Osteoblast (primary cell): Measurements from ENCODE around the gene VPS26C. TPM values are rescaled to one million over a fixed set of nuclear protein-coding genes. Genes with fewer than 3 reads are reported as not detected.
A peak's percentile ranks its signal among the peaks of the same experiment; 100 is the strongest.
"Not testable (repeated sequence)": the region's sequence is repeated elsewhere in the genome, so short reads cannot be mapped to it uniquely, and the experiment has no call there.

Source experiments
- DNase-seq: peaks from one replicate; pipeline ENCODE4 v3.0.0; 2011; ENCODE audit warnings: low spot score, mixed read lengths; ENCODE audit not compliant: insufficient read length; ENCODE audit errors: missing footprints
- H2AFZ ChIP-seq: 2 replicates; pipeline ENCODE4 v1.6.0; 2011; ENCODE audit warnings: mild to moderate bottlenecking, low read length
- H3K27ac ChIP-seq: 2 replicates; pipeline ENCODE4 v1.5.1; 2011; ENCODE audit warnings: mild to moderate bottlenecking, low read depth, low read length, moderate library complexity
- H3K27me3 ChIP-seq: 2 replicates; pipeline ENCODE4 v1.6.0; 2012; ENCODE audit warnings: mild to moderate bottlenecking, control low read depth, inconsistent platforms, low read length, moderate library complexity; ENCODE audit not compliant: insufficient read depth
- H3K36me3 ChIP-seq: 2 replicates; pipeline ENCODE4 v1.5.1; 2011; ENCODE audit warnings: mild to moderate bottlenecking, low read length, control low read depth, moderate library complexity; ENCODE audit not compliant: insufficient read depth
- H3K4me1 ChIP-seq: 2 replicates; pipeline ENCODE4 v1.5.1; 2011; ENCODE audit warnings: mild to moderate bottlenecking, low read length, control low read depth, moderate library complexity; ENCODE audit not compliant: insufficient read depth
- H3K4me2 ChIP-seq: 2 replicates; pipeline ENCODE4 v1.6.0; 2011; ENCODE audit warnings: mild to moderate bottlenecking, low read length; ENCODE audit not compliant: insufficient read depth
- H3K4me3 ChIP-seq: fragments of 200-600 bp; sonication (generic); 3 replicates; pipeline ENCODE4 v1.5.1; 2012; ENCODE audit warnings: mild to moderate bottlenecking, low read length, inconsistent platforms; ENCODE audit not compliant: insufficient read depth
- H3K79me2 ChIP-seq: 2 replicates; pipeline ENCODE4 v1.6.0; 2012; ENCODE audit warnings: mild to moderate bottlenecking, low read length, control low read depth, inconsistent platforms; ENCODE audit not compliant: insufficient read depth
- H3K9me3 ChIP-seq: 2 replicates; pipeline ENCODE4 v1.5.1; 2011; ENCODE audit warnings: low read depth, low read length, control low read depth
- H4K20me1 ChIP-seq: 2 replicates; pipeline ENCODE4 v1.6.0; 2012; ENCODE audit warnings: mild to moderate bottlenecking, low read length, control low read depth; ENCODE audit not compliant: insufficient read depth
- total RNA-seq: library from RNA; depleted of rRNA; stranded (reverse); fragments of >200 nt; gene quantifications from 2 replicates; pipeline ENCODE4 v1.2.3, GENCODE V29; 2012
- TF ChIP-seq, protein P1 (sequence below): IDR thresholded peaks from 2 replicates; pipeline ENCODE4 v1.5.1; 2011; ENCODE audit warnings: mild to moderate bottlenecking, low read depth, low read length, moderate library complexity; ENCODE audit errors: extremely low read depth

Gene VPS26C
- 91.6 and 91.9 TPM in 2 replicates for total RNA-seq

DNA sequence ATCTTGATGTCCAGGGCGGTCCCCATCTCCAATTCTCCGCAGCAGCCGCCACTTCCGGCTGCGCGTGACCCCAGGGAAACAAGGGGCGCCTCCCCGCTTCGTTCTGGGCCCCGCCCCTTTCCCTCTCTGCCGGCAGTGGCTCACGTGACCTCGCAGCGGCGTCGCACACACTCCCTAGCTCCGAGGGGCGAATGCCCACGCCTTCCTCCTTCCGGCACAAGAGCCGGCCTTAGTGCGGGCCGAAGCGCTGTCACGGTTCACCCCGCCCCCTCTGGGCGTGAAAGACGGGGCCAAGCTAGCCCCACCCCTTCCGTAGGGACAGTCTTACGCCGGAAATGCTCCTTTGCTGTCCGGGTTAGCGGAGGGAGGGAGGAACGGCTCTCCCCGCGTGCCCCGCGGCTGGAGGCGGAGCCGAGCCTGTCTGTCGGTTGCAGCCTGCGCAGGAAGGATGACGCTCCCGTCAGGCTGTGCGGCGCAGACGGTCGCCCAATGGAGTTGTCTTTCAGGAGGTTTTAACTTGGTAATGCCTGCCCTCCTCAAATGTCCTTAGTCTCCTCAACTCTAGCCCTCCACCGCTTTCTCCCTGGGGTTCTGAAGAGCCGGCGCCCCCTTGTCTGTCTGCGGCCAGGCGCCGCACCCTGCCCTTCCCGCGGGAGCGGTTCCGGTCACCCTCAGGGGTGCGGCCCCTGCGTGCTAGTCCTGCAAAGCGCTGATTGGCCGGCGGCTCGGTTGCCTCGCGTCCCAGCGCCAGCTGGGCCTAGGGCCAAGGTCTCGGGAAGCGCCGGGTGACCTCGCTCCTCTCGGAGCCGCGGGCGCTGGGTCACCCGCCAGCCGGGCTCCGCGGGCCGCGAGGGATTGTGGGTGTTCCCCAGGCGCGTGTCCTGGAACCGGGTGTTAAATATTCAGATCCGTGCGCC, at the start of gene VPS26C:
TSS of gene VPS26C (minus strand) at position 66 of the 917 bp plus-strand sequence. CDS start at position 26, 40 bp downstream.
- peak within 1 kb of the TSS; percentile 87 for H3K4me3 ChIP-seq
- peak within 1 kb of the TSS; percentile 96 for H3K4me2 ChIP-seq
- TF ChIP-seq, protein P1, sequence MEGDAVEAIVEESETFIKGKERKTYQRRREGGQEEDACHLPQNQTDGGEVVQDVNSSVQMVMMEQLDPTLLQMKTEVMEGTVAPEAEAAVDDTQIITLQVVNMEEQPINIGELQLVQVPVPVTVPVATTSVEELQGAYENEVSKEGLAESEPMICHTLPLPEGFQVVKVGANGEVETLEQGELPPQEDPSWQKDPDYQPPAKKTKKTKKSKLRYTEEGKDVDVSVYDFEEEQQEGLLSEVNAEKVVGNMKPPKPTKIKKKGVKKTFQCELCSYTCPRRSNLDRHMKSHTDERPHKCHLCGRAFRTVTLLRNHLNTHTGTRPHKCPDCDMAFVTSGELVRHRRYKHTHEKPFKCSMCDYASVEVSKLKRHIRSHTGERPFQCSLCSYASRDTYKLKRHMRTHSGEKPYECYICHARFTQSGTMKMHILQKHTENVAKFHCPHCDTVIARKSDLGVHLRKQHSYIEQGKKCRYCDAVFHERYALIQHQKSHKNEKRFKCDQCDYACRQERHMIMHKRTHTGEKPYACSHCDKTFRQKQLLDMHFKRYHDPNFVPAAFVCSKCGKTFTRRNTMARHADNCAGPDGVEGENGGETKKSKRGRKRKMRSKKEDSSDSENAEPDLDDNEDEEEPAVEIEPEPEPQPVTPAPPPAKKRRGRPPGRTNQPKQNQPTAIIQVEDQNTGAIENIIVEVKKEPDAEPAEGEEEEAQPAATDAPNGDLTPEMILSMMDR, result no peak
- H2AFZ ChIP-seq, result peak within 1 kb of the TSS; percentile 92
- no peaks in the 10 kb centered on the region for H3K27me3 ChIP-seq
- H3K9me3 ChIP-seq, result no peaks in the 10 kb centered on the region
- H3K79me2 ChIP-seq, result peaks cover 45% of the 10 kb centered on the region
- DNase-seq, result peak; percentile 96
- no peaks in the 10 kb centered on the region for H3K36me3 ChIP-seq
- H3K27ac ChIP-seq, result peak within 1 kb of the TSS; percentile 98
- H3K4me1 ChIP-seq, result peaks cover 13% of the 10 kb centered on the region
- peaks cover 3% of the 10 kb centered on the region for H4K20me1 ChIP-seq

DNA sequence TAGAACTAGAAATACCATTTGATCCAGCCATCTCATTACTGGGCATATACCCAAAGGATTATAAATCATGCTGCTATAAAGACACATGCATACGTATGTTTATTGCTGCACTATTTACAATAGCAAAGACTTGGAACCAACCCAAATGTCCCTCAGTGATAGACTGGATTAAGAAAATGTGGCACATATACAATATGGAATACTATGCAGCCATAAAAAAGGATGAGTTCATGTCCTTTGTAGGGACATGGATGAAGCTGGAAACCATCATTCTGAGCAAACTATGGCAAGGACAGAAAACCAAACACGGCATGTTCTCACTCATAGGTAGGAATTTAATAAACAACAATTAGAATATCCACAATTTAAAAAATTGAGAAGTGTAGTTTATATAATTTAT, 48.9 kb upstream of the VPS26C start:
- DNase-seq, H3K9me3 ChIP-seq, H3K4me1 ChIP-seq, H3K4me2 ChIP-seq, H2AFZ ChIP-seq, H3K4me3 ChIP-seq, H4K20me1 ChIP-seq, H3K27me3 ChIP-seq, H3K36me3 ChIP-seq, H3K79me2 ChIP-seq, H3K27ac ChIP-seq: not testable (repeated sequence)

DNA sequence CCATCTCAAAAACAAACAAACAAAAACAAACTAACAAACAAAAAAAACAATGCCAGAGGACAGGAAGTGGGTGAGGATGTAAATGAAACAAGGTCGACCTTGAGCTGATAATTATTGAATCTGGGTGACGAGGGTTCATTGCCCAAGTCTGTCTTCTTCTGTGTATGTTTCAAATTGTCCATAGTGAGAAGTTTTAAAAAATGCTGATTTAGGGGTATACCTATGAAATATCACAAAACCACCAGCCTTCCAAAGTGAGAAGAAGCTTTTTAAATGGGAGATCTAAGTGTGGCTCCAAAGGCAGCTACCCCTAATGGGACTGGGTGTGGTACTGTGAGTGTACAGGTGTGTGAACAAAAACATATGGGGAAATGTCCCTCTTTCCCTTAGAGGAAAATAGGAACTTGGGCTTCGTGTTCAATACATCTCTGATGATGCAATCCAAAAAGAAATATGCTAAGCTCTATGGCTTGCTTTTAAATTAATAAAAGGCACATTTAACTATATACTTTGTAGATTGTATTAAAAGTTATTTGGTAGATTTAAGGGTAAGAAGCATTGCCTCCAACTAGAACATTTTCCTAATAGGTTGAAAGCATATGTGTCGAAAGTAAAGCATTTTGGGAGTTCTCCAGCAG, 33.1 kb upstream of the VPS26C start:
- H3K9me3 ChIP-seq, result no peaks in the 10 kb centered on the region
- no peak for DNase-seq
- TF ChIP-seq, protein P1, result no peak

DNA sequence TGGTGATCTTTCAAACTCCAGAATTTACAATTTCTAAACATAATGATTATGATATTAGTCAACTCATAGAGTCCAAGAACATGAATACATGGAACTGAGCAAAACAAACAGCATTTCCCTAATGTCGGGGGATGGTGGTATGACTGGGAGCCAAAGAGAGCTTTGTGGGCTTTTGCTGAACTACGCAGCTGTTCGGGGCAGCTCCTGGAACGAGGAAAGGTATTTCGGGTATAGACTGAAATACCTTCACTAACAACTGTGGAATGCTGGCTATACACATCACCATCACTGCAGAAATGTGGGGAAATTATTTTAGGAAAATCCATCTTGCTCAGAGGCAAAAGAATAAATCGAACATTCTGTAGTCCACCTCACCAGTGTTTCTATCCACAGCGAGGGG, 30.2 kb upstream of the VPS26C start:
- DNase-seq, result no peak
- Histone ChIP-seq H3K9me3 (no peaks in the 10 kb centered on the region), H4K20me1 (no peaks in the 10 kb centered on the region), H3K27ac (no peak overlapping the region), H3K4me1 (no peaks in the 10 kb centered on the region), H2AFZ (no peak overlapping the region), H3K79me2 (no peaks in the 10 kb centered on the region), H3K4me2 (no peak overlapping the region), H3K27me3 (peaks cover 10% of the 10 kb centered on the region), H3K36me3 (no peaks in the 10 kb centered on the region), H3K4me3 (no peak overlapping the region)
- TF ChIP-seq, protein P1, result no peak

More for the DNA sequence above, 33.1 kb upstream of the VPS26C start:
- H3K4me2 ChIP-seq, result no peak overlapping the region
- no peaks in the 10 kb centered on the region for H3K36me3 ChIP-seq
- peaks cover 10% of the 10 kb centered on the region for H3K27me3 ChIP-seq
- H3K4me1 ChIP-seq, result no peaks in the 10 kb centered on the region
- no peak overlapping the region for H2AFZ ChIP-seq
- H4K20me1 ChIP-seq, result no peaks in the 10 kb centered on the region
- H3K27ac ChIP-seq, result no peak overlapping the region
- no peaks in the 10 kb centered on the region for H3K79me2 ChIP-seq
- H3K4me3 ChIP-seq, result no peak overlapping the region
